Measurements from ENCODE around the gene GADD45G. TPM values are rescaled to one million over a fixed set of nuclear protein-coding genes. Genes with fewer than 3 reads are reported as not detected.

Gene GADD45G
- total RNA-seq, 4 donors from 2014 or later = 5.5 to 13.9 (median 8.2) TPM

DNA sequence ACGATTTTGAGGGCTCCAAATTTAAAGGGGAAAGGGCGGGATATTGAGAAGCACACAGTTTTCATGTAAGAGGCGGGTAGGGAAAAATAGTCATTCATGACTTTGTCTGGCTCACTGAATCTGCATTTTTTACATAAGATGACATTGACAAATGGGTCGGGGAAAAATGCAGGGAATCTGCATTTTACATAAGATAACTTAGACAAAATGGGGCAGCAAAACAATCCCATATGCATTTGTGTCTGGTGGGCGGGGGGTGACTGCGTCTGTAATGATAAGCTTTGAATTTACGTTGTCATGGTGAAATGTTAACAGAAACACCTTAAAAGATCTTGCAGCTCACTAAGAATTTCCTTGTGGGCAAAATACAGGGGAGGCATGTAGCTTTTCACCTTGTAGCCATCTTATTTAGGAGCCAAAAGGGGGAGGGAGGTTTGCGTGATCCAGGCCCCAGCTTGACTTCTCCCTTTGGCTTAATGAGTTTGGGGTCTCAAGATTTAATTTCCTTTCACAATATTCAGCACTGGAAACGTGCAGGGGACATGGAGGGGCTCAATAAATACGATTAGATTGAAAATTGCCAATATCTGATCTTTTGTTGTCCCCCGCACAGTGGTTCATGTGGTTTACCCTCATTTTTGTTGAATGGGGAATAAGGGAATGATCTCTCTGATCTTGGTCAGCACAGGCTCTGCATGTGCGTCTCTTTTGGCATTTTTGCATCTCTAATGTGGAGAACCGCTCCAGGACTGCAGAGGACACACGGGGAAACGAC is 41.1 kb upstream of the GADD45G start:
- TF ChIP-seq, protein P1, sequence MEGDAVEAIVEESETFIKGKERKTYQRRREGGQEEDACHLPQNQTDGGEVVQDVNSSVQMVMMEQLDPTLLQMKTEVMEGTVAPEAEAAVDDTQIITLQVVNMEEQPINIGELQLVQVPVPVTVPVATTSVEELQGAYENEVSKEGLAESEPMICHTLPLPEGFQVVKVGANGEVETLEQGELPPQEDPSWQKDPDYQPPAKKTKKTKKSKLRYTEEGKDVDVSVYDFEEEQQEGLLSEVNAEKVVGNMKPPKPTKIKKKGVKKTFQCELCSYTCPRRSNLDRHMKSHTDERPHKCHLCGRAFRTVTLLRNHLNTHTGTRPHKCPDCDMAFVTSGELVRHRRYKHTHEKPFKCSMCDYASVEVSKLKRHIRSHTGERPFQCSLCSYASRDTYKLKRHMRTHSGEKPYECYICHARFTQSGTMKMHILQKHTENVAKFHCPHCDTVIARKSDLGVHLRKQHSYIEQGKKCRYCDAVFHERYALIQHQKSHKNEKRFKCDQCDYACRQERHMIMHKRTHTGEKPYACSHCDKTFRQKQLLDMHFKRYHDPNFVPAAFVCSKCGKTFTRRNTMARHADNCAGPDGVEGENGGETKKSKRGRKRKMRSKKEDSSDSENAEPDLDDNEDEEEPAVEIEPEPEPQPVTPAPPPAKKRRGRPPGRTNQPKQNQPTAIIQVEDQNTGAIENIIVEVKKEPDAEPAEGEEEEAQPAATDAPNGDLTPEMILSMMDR (IDR thresholded peaks at IDR 0.05; ENCODE audit: low read depth) = no peak

DNA sequence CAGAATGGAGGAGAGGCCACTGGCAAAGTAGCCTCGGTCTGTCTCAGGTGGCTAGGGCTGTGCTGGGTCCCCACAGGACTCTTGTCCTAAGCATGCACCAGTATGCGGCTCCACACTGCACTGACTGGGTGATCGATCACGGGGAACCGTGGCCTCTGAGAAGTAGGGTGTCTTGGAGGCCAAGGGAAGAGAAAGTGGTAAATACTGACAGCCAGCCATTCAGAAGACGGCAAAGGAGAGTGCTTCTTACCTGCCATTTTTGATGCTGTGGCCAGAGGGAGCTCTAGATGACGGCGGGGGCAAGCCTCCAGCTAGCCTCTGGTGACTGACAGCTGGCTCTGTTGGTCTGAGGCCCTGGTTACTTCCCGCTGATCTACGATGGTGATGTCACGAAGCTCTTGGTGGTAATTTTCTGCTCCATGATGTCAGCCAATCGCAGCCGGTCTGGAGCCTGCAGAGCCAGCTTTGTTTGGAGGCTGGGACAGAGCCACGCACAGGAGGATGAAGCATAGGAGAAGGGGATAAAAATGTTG is 40.4 kb upstream of the GADD45G start:
- TF ChIP-seq, protein P1 (IDR thresholded peaks at IDR 0.05; ENCODE audit: low read depth) = no peak

DNA sequence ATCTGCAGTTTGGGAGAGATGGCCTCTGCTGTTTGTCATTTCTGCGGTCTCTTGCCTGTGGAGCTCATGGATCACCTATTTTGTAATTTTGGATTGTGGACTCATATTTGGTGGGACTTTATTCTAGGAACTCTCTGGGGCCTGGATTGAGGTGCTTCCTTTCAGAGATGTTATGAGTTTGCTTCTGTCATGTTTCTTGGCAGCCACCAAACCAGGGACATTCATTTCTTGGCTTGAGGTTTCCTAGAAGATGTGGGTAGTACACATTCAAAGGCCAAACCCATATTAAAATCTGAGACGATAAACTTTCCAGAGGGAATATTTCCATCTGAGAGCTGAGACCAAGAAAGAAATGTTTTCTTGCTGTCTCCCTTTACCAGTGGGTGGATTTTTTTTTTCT is 37.2 kb upstream of the GADD45G start:
- TF ChIP-seq, protein P1 (IDR thresholded peaks at IDR 0.05; ENCODE audit: low read depth) = no peak

DNA sequence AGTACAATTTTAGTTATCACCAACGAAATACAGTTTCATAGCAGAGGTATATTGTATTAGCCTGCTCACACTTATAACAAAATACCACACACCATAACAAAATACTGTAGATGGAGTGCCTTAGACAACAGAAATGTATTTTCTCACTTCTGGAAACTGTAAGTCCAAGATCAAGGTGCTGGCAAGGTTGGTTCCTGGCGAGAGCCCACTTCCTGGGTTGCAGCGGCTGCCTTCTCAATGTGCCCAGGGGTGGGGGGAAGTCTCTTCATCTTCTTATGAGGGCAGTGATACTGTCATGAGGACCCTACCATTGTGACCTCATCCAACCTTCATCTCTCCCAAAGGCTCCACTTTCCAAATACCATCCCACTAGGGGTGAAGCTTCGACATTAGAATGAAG is 30.5 kb upstream of the GADD45G start:
- TF ChIP-seq, protein P1 (IDR thresholded peaks at IDR 0.05; ENCODE audit: low read depth) = no peak

DNA sequence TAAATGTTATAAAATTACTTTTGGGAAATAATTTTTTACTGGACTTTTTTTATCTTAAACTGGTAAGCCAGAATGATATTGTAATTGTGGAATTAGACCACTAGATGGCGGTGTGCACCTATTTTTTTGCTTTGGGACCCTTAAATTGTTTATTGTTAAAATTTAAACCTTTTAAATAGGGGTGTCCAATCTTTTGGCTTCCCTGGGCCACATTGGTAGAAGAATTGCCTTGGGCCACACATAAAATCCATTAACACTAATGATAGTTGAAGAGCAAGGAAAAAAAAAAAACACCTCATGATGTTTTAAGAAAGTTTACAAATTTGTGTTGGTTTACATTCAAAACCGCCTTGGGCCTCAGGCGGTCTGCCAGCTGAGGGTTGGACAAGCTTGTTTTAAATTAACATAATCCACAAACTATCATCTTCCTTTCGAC is 28.4 kb upstream of the GADD45G start:
- TF ChIP-seq, protein P1 (IDR thresholded peaks at IDR 0.05; ENCODE audit: low read depth) = no peak

DNA sequence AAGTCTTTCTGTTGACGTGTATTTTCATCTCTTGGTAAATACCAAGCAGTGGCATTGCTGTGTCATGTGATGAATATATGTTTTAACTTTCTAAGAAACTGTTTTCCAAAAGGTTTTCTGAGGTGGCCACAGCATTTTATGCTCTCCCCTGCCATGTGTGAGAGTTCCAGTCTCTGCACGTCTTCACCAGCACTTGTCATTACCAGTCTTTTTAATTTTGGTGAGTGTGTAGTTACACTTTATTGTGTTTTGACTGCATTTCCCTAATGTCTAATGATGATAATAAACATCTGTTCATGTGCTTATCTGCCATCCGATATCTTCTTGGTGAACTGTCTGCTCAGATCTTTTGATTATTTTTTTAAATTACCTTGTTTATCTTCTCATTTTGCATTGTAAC is 27.4 kb upstream of the GADD45G start:
- TF ChIP-seq, protein P1 (IDR thresholded peaks at IDR 0.05; ENCODE audit: low read depth) = no peak

DNA sequence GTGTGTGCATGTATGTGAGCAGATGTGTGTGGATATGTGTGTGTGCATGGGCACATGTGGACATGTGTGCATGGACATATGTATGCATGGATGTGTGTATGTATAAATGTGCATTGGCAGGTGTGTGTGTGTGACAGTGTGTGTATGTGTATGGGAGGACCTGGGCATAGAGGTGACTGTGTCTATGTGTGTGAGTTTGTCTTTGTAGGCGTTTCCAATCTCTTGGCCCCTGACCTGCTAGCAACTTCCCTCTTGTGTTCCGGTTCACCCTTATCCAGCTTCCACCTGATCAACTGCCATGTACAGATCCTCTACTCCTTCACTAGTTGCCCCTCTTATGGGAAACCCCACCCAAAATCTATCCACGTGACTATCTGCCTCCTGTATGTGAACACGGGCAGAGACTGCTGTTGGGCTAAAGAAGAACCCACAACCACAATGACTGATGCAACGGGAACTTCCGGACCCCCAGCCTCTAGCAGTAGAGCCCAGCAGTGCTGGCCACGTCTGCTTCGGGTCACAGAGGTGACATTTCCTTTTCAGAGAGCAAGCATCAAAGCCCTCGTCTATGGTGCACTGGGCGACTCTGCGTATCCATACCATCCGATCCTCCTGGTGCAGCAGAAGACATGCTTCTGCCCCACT is 24.9 kb upstream of the GADD45G start:
- TF ChIP-seq, protein P1 (IDR thresholded peaks at IDR 0.05; ENCODE audit: low read depth) = no peak

All from subcutaneous adipose tissue (tissue), 4 donors.